A204.1 (cell line): ENCODE measurements around the gene USH1C.
A peak's percentile ranks its signal among the peaks of the same experiment; 100 is the strongest.

ENCODE experiments used
- FAIRE-seq: peaks from 2 replicates; lab custom pipeline; 2012; peaks lifted over from hg19 to GRCh38; lab: Jason Lieb, UNC

USH1C gene

GRCh38 chr11:17525570-17525969 lies 18.6 kb downstream of the USH1C start:
- FAIRE-seq: no peak

- FAIRE-seq: no peak
Measured at GRCh38 chr11:17524221-17524620, 20.0 kb downstream of the USH1C start.

- FAIRE-seq: no peak
Measured at GRCh38 chr11:17522655-17523054, 21.6 kb downstream of the USH1C start.

GRCh38 chr11:17521106-17521900 lies 22.9 kb downstream of the USH1C start:
- no peak for FAIRE-seq

GRCh38 chr11:17519061-17519885 lies 24.9 kb downstream of the USH1C start:
- FAIRE-seq: no peak

GRCh38 chr11:17518366-17518765 lies 25.9 kb downstream of the USH1C start:
- no peak for FAIRE-seq

- FAIRE-seq: no peak
Measured at GRCh38 chr11:17517186-17517585, 27.0 kb downstream of the USH1C start.

- FAIRE-seq: no peak
Measured at GRCh38 chr11:17516551-17517150, 27.6 kb downstream of the USH1C start.

- FAIRE-seq: no peak
Measured at GRCh38 chr11:17515443-17516176, 28.6 kb downstream of the USH1C start.

GRCh38 chr11:17514476-17514875 lies 29.7 kb downstream of the USH1C start:
- FAIRE-seq: no peak

GRCh38 chr11:17513853-17514252 lies 30.4 kb downstream of the USH1C start:
- no peak for FAIRE-seq

- no peak for FAIRE-seq
Measured at GRCh38 chr11:17512101-17512500, 32.1 kb downstream of the USH1C start.

- no peak for FAIRE-seq
Measured at GRCh38 chr11:17511571-17511970, 32.6 kb downstream of the USH1C start.

GRCh38 chr11:17510507-17511206 lies 33.6 kb downstream of the USH1C start:
- FAIRE-seq: no peak

GRCh38 chr11:17508791-17509190 lies 35.4 kb downstream of the USH1C start:
- FAIRE-seq: no peak

- FAIRE-seq: no peak
Measured at GRCh38 chr11:17508306-17508705, 35.9 kb downstream of the USH1C start.

GRCh38 chr11:17507773-17508172 lies 36.4 kb downstream of the USH1C start:
- no peak for FAIRE-seq

- FAIRE-seq: no peak
Measured at GRCh38 chr11:17506942-17507341, 37.3 kb downstream of the USH1C start.

- FAIRE-seq: no peak
Measured at GRCh38 chr11:17506314-17506713, 37.9 kb downstream of the USH1C start.

- no peak for FAIRE-seq
Measured at GRCh38 chr11:17505146-17505545, 39.1 kb downstream of the USH1C start.

- FAIRE-seq: peak; percentile 90
Measured at GRCh38 chr11:17504330-17505107, 39.7 kb downstream of the USH1C start.
